Ureter (tissue), 1 donor: ENCODE results near the gene FANCG. TPM values are rescaled to one million over a fixed set of nuclear protein-coding genes. Genes with fewer than 3 reads are reported as not detected.

ENCODE experiments used
- DNase-seq: peaks from one replicate; pipeline ENCODE4 v3.0.0-alpha.2; 2020; ENCODE audit warnings: low spot score
- total RNA-seq: library from RNA; stranded (reverse); gene quantifications from one replicate; pipeline ENCODE4 v1.2.4, GENCODE V29; 2023
- donor health status: DM: yes; HTN: yes; CAD: no.

The FANCG gene
- total RNA-seq, 1 donor from 2014 or later: 19.3 TPM

DNA sequence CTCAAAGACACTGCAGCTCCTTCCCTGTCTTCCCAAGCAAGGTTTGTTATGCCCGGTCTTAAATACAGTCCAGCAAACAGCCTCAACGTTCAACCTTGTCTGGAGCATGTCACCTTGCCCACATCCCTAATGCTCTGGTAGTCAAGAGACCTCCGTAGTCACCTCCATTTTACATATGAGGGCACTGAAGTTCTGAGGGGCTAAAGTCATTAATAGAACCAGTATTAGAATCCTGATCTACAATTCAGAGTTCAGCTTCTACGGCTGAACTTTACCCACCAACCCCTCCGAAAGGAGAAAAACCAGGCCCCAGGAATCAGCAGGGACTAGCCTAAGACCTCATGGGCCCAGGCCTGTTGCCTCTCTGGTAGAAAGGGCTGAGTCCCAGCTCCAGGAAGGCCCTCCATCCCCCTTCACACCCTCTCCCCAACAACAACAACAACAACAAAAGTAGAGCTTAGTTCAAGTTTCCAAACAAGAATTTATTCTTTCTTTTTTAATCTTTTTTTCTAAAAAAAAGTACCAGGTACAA lies 24.0 kb upstream of the FANCG start:
- DNase-seq: no peak

DNA sequence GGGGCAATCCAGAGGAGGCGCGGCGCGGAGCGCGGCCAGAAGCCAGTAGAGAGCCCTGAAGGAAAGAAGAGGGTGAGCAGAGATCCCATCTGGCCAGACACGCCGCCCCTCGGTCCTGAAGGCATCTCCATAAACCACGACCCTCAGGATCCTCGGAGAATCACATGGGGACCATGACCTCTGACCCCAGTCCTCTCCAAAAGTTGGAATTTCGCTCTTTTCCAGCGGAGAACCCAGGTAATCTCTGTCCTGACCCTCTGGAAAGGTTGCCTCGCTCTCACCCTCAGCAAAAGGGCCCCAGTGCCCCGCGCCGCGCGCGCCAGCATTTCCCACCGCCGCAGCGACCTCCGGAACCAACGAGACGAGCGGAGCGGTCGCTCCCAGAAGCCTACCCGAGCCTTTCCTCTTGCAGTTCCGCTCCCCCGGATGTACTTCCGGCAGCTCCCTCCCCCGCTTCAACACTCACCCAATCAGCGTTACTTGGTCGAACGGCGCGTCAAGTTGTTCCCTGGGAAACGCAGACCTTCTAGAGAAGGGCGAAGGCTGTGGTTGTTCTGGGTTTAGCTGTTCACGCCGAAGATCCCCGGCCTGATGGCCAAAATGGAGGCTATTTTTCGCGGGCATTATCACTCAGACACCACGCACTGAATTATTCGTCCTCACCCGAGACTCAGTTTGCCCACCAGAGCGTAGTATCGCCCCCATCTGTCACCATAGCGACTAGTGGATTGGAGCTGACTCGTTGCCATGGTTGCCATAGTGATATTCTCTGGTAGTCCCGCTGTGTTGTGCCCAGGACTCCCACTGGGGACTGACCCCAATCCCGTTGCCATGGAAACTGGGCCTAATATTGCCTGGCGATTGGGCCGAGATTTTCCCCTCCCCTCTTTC lies 23.3 kb upstream of the FANCG start, which contains the start of gene STOML2:
TSS of gene STOML2 (minus strand) at position 363 of the 891 bp plus-strand sequence. CDS start at position 326, 37 bp downstream.
- peak; percentile 95 for DNase-seq

DNA sequence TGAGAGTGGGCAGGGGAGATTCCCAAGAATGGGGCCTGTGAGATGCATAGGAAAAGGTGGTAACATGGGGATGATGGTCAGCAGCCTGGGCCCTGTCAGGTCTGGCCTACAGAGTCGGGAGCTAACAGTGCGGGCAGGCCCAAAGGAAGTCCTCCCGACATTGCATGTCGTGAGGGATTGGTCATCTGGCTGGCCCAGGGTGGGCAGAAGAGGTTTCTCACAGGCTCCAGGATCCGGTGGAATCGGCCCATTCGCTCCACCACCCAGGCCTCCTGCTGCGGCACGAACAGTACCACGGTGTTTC lies 22.7 kb upstream of the FANCG start:
- no peak for DNase-seq

DNA sequence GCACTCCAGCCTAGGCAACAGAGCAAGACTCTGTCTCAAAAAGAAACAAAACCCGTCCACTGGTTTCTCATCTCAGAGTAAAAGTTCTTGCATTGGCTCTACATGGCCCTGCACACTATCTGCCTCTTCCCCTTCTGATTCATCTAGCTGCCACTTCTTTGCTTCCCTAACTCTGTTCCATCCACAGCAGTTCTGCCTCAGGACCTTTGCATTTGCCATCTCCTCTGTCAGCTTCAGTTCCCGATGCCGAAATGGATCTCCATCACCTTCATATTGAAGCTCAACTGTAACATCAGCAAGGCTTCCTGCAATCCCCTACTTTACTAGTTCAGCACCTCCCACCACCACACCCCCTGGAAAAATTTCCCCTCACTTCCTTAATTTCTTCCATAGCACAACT lies 17.8 kb upstream of the FANCG start:
- DNase-seq: no peak

DNA sequence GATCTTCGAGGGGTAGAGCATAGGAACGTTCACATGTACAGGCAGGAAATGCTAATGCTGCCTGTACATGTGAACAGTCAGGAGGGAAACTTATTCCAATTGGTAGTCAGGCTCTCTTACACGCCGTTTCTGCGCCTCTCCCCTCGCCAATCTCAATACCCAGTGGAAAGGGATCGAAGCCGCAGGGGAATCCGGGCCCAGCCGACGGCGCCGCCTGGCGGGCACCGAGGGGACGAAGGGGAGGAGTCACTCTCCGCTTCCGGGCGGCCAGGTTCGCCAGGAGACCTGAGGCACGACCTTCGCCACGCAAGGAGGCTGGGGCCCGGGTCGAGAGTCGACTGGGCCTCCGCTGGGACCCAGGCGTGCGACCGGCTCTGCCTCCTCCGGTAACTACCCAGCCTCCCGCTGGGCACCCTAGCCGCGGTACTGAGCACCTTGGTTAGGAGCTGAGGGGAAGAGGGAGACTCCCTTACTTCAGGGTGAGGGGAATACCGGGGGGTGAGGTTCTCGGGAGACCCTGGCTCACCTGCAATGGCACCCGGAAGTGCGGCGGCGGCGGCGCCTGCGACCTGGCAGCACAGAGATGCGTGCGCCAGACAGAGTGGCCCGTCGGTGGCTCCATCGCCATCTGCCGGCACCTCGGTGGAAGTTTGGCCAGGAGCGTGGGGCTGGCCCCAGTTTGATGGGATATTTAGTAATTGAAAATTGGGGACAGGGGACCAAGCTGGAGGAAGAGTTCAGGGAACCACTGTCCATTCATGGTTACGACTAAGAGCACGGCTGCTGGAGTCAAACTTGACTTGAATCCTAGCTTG lies 16.5 kb upstream of the FANCG start, which contains the start of gene PIGO:
TSS of gene PIGO (minus strand) at position 557 of the 815 bp plus-strand sequence. CDS start 1,026 bp downstream, outside the sequence.
- peak; percentile 90 for DNase-seq

DNA sequence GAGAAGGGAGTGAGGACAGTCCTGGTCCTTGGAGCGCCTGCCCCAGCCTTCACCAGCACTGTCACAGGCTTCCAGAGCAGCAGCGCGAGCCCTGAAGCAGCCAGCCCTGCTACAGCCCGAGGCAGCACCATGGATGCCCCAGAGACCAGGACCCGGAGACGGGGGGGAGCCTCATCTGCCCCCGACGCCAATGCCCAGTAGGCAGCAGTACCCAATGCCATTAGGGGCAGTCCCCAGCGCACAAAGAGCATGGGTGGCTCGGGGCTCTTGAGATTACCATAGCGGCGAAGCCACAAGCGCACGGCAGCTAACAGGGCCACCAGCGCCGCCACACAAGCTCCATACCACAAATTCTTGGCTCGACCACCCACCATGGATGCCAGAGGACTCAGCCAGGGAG lies 11.8 kb upstream of the FANCG start:
- no peak for DNase-seq

DNA sequence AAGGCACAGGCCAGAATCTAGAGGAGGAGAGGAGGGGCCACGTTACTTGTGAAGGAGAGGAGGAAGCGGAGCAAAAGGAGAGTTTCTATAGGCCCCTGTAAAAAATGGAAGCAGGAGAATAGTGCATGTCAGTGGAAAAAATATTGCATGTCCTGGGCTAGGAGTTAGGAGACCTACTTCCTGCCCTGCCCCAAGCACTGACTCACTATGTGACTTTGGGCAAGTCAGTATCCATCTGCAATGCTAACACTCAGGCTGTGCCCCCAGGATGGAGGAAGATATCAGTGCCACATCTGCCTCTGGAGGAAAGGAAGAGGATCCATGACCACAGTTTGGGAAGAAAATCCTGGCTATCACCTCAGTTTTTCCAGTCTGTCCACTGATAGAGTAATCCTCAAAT lies 9.7 kb upstream of the FANCG start:
- no peak for DNase-seq

DNA sequence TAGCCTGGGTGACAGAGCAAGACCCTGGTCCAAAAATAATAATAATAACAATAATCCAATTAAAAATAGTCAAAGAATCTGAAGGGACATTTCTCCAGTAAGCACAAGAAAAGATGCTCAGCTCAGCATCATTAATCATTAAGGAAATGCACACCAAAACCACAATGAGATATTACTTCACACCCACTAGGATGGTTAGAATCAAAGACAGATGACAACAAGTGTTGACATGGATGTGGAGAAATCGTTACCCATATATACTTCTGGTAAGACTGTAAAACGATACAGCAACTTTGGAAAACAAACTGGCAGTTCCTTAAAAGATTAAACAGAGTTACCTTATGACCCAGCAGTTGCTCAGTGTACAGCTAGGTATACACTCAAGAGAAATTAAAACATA lies 5.3 kb upstream of the FANCG start:
- DNase-seq: no peak

DNA sequence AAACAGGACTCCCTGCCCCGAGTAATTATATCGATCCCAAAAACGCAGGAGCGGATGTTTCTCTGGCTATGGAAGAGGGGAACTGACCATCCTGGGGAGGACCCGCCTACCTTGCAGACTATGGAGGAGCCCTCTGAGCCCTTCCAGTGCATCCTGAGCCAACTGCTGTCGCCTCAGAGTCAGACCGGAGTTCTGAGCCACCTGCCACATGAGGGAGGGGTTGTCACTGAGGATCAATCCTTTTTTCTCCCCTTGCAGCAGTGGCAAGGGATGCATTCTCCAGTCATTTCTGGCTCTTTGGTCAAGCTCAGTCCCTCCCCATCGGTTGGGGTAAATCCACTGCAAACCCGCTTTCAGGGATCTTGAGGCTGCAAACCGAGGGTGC lies 709 bp downstream of the FANCG start:
- DNase-seq: no peak

DNA sequence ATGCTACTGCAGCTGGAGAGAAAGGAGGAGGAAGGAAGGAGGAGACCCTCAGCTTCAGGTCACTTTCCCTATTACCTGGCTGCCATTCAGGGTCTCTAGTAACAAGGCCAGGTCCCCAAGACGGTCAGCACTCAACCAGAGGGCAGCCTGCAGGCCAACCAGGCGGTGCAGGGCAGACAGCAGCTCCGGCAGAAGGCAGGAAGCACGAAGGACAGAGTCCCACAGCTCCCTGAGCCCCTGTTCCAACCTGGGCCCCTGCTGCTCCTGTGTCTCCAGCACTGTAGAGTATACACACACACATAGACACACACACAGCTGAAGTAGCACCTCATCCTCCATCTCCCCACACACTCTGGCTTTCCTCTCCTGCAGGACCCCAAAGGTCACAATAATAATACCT lies 1.7 kb downstream of the FANCG start:
- DNase-seq: no peak

DNA sequence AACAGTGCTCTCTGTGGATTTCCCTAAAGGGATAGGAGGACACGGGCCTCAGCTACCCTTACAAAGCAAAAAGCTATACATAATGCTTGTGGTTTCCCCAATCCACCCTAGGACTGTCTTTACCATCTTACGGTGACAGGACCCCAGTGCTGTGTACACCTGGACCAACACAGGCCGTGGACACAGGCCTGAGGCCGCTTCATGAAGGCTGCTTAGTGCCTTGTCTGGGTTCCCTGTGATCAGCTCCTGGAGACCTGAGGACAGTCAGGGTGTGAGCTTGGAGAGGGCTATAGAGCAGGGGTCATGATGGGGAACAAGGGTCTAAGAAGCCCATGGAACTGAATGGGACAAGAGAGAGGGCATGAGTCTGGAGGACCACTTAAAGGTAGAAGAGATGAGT lies 2.9 kb downstream of the FANCG start:
- no peak for DNase-seq

DNA sequence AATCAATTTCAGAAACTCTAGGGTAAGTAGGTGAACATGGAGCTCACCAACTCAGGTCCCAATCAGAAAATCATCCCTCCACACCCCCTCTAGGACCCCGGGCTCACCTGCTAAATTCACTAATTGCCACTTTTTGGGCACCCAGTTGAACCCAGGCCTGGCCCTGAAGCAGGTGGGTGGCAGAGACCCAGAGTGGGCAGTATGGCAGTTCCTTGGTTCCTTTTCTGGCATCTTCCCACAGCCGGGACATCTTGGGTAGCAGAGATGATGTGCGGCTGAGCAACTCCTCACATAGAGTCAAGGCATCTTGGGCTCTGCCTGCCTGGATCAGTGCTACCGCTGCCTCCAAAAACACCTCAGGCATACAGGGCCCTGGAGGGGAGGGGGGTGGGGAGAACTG lies 4.4 kb downstream of the FANCG start:
- no peak for DNase-seq

DNA sequence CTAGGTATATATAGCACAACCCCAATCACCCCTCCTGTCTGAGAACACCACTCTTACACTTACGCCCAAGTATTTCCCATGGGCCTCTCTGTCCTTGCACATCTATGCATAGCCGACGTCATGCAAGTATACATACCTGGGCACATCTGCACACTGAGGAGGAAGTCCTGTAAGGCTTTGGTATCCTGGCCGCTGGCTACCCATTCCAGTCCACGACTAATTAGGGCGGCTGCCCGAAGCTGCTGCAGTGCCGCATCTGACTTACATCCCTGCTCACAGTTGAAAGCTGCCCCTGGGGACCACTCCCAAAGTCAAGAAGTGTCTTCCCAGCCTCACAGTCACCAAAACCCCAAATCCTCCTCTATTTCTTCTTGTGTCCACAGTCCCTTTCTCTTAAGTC lies 5.0 kb downstream of the FANCG start:
- no peak for DNase-seq

DNA sequence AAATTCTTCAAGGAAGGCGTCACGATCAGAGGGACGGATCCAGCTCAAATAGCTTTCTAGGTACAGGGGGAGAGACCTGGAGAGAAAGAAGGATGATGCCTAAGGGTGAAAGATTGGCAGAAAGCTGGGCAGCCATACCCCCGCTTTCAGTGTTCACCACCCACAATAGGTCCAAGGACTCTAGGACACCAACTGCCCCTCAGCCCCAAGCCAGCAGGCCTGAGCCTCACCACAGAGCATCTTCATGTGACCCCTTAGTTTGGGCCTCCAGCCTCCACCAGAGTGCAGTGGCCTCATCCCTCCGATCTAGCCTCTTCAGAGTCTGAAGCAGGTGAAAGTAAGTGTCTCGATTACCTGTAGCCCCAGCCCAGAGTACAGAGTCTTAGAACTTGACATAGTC lies 5.6 kb downstream of the FANCG start:
- DNase-seq: no peak

DNA sequence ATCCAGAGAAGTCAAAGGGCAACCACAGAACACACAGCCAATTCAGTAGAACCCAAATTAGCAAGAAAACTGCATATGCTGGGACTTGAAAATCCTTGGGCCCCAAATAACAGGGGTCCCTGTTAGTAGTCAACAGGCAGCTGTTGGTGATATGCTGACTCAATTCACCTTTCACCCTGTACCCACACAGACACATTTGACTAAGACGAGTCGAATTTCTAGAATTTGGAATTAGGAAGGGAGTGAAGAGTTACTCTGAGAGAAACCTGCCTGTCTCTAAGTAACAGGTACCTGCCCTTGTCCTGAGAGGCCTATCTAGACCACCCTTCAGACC lies 6.5 kb downstream of the FANCG start:
- DNase-seq: no peak

DNA sequence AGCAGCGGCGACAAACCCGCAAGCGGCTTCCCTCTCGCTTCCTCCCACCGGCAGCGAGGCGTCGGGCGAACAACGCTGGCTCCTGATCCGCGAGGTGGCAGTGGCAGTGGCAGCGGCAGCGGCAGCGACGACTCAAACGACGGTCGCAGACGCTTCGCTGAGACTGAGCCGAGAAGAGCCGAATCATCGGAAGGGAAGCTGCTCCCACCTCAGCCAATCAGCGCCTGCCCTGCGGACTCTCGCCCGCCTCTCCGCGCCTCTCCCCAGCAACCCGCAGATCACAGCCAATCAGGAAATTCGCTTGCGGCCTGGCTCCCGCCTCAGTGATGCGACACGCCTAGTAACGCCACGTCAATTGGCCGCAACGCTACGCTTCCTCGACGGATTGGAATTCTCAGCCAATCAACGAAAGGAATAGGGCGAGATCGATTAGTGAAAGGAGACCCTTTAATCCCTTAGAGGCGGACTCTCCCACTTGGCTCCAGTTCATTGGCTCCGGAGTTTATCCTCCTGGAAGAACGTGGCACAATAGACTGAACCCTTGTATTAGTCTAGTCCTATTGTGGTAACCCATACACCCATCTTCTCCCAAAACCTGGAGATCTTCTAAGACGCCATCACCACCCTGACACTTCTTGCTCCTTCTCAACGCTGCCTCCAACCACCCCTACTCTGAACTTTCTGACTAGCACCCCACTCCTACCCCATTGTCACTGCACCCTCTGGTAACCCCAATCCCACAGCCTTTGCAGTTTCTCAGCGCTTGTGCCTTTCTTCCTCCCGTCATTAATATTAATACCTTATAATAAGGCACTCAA lies 7.1 kb downstream of the FANCG start, which contains the start of gene VCP:
TSS of gene VCP (minus strand) at position 165 of the 818 bp plus-strand sequence. CDS start 272 bp downstream, outside the sequence.
- DNase-seq: peak; percentile 99

DNA sequence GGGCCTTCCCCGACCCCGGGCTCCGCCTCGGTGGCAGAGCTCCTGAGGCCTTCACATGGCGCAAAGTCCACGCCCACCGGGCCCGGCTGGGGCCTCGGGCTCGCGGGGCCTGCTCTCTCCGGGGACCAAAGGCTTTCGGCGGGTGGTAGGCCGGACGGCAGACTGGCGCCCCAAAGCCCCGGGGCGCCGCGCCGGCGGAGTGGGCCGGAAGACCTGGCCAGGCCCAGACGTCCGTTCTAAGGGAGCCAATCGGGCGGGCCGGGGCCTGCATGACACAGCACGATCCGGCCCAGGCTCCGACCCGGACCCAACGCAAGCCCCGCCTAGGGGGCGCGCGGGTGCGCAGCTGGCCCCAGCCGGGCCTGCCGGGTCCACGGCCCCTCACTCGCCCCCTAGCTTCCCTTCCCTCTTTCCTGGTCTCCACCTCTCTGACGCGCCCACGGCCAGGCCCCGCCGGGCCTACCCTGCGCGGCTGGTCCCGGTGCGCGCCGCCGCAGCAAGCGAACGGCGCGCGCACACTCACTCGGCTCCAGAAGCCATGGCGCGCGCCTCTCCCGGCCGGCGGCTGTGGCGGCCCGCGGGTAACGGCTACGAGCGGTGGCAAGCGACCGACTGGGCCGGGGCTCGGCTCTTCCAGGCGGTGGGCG lies 7.8 kb downstream of the FANCG start:
- DNase-seq: peak; percentile 81

DNA sequence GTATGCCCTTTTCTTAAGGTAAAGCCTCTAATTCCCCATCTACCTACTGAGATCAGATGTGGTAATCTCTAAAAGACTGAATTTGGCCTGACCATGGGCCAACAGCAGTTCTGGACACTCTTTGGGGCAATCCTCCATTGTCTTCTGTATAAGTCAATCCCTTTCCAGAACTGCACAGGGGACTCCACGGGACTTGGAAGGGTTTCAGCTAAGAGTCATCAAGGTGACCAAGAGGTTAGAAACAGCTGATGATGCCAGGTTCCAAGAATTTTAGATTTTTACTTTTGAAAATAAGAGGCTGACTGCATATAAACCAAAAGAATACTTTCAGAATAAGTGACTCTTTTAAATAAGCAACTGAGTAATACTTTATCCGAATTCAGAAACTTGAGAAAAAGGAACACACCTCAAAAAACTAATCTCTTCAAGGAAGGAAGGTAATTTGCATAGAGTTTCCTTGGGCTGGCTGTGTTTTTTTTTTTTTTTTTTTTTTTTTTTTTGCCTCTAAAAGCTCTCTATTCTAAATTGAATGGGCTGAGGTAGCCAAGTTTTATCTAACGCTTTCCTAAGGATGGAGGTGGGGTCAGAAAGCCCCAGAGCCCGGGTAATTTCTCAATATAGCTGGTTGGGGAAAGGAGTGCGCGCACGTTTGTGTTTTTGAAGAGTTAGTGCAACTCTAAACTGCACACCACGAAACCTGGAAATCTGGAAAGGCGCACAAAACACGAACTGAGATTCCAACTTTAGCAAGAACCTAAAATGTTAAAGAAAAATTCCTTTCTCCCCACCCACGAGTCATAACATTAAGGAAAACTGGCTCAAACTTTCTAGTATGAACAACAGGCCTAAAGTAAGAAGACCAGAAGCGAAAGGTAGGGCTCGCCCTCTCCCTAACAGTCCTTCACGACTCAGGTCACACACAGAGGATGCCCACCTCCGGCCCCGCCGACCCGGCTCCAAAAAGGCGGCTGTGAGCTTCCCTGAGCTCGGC lies 8.6 kb downstream of the FANCG start:
- DNase-seq: no peak

DNA sequence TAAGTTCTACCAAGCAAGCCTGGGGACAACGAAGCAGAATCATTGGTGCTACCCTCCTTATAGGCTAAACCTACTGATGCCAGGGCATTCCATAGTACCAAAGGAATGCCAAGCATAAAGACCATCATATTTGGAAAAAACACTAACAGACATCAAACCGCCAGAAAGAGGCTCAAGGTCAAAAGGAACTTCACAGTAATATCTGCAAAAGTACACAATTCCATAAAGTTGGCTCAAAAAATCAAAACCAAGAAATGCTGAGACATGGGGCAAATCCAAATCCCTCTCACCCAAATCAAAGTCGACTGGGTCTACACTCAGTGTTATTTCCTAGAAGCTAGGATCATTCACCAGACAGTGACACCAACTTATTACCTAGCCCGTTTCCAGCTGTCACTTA lies 10.7 kb downstream of the FANCG start:
- DNase-seq: no peak

DNA sequence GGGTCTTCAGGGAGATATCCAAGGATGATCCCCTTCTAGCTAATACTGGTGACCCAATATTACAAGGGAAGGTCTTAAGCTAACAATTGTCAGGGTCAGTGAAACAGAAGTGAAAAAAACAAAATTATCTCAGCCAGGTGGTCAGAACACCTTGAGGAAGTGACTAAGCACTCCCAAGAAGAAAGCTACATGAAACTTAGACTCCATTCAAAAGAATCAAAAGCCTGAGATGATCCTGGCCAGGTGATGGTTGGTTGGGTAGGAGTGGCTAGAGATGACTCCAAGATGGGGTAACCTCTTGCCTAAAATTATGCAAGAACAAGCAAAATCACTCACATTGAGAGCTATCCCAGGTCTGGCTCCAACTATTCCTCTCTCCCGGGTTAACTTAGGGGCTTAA lies 12.7 kb downstream of the FANCG start:
- no peak for DNase-seq
